Caco-2 (cell line): ENCODE data around the gene MRPS18C. TPM values are rescaled to one million over a fixed set of nuclear protein-coding genes. Genes with fewer than 3 reads are reported as not detected.

Experiments used
- BruUV-seq: library from RNA; stranded (reverse); fragments of 400-500 nt; replicated peaks from 2 replicates; lab custom pipeline; 2021; lab: Mats Ljungman, UMichigan
- CTCF ChIA-PET: fragments of 300-600 bp; sonication (Branson Sonifier 250); formaldehyde crosslinking; loops from one replicate; lab custom pipeline; 2022; ENCODE audit warnings: antibody characterized with exemption; lab: Charles Lee
- POLR2A ChIA-PET: fragments of 300-600 bp; sonication (Branson Sonifier 250); formaldehyde crosslinking; loops from one replicate; lab custom pipeline; 2022; ENCODE audit warnings: antibody characterized with exemption; lab: Charles Lee
- DNase-seq, 2 experiments: peaks; one replicate each; pipeline versions ENCODE4 v3.0.0 to v3.0.0-alpha.2; 2020 to 2022
- H3K27me3 ChIP-seq: replicated peaks from 2 replicates; pipeline ENCODE4 v1.6.0; 2011; ENCODE audit warnings: low read length; ENCODE audit not compliant: control insufficient read depth, insufficient read depth
- H3K36me3 ChIP-seq: 2 replicates; pipeline ENCODE4 v1.5.1; 2011; ENCODE audit warnings: low read length; ENCODE audit not compliant: control insufficient read depth, insufficient read depth
- H3K4me1 ChIP-seq: fragments of 250-450 bp; sonication (Bioruptor Pico); 2 replicates; pipeline ENCODE4 v1.5.1; 2020; ENCODE audit warnings: mild to moderate bottlenecking
- H3K4me3 ChIP-seq: 2 replicates; pipeline ENCODE4 v1.5.1; 2011; ENCODE audit warnings: low read depth, mild to moderate bottlenecking, control low read depth, low read length
- H3K9me3 ChIP-seq: fragments of 250-450 bp; sonication (Bioruptor Pico); 2 replicates; pipeline ENCODE4 v1.5.1; 2020; ENCODE audit warnings: mild to moderate bottlenecking, moderate library complexity
- H3K27ac Mint-ChIP-seq: one replicate; pipeline ENCODE4 v1.8.0; 2022; ENCODE audit warnings: mixed read lengths; ENCODE audit not compliant: unreplicated experiment
- H3K27me3 Mint-ChIP-seq: one replicate; pipeline ENCODE4 v1.8.0; 2022; ENCODE audit warnings: mixed read lengths; ENCODE audit not compliant: insufficient read depth, unreplicated experiment
- H3K36me3 Mint-ChIP-seq: one replicate; pipeline ENCODE4 v1.8.0; 2022; ENCODE audit warnings: mild to moderate bottlenecking, mixed read lengths; ENCODE audit not compliant: insufficient read depth, unreplicated experiment
- H3K4me1 Mint-ChIP-seq: one replicate; pipeline ENCODE4 v1.8.0; 2022; ENCODE audit warnings: low read depth, mixed read lengths; ENCODE audit not compliant: unreplicated experiment
- H3K4me3 Mint-ChIP-seq: one replicate; pipeline ENCODE4 v1.8.0; 2022; ENCODE audit warnings: mild to moderate bottlenecking, moderate library complexity, mixed read lengths; ENCODE audit not compliant: unreplicated experiment
- H3K9me3 Mint-ChIP-seq: one replicate; pipeline ENCODE4 v1.8.0; 2022; ENCODE audit warnings: mixed read lengths; ENCODE audit not compliant: unreplicated experiment
- intact Hi-C: fragments of 100-400 bp; cut with micrococcal nuclease; formaldehyde crosslinking; loops from one replicate; pipeline ENCODE4 v1.10.0; 2022; ENCODE audit not compliant: unreplicated experiment
- total RNA-seq: library from RNA; stranded (reverse); gene quantifications from 2 replicates; pipeline ENCODE4 v1.2.3, GENCODE V29; 2022
- TF ChIP-seq, protein P1 (sequence below), 2 experiments: fragments of 200-600 bp in 1 of 2; IDR thresholded peaks; 1 replicate in 1 of 2; 2 replicates in 1 of 2; pipeline versions ENCODE4 v1.5.1 to v1.8.0; 2011 to 2022; ENCODE audit warnings: antibody characterized with exemption in 1 of 2, control low read depth in 1 of 2, inconsistent platforms in 1 of 2, low read depth in 1 of 2, low read length in 1 of 2, mild to moderate bottlenecking in 1 of 2, moderate library complexity in 1 of 2; ENCODE audit not compliant: insufficient read depth in 1 of 2, severe bottlenecking in 1 of 2, unreplicated experiment in 1 of 2

Gene MRPS18C
- total RNA-seq, 1 experiment from 2014 or later, result 74.1 TPM

DNA sequence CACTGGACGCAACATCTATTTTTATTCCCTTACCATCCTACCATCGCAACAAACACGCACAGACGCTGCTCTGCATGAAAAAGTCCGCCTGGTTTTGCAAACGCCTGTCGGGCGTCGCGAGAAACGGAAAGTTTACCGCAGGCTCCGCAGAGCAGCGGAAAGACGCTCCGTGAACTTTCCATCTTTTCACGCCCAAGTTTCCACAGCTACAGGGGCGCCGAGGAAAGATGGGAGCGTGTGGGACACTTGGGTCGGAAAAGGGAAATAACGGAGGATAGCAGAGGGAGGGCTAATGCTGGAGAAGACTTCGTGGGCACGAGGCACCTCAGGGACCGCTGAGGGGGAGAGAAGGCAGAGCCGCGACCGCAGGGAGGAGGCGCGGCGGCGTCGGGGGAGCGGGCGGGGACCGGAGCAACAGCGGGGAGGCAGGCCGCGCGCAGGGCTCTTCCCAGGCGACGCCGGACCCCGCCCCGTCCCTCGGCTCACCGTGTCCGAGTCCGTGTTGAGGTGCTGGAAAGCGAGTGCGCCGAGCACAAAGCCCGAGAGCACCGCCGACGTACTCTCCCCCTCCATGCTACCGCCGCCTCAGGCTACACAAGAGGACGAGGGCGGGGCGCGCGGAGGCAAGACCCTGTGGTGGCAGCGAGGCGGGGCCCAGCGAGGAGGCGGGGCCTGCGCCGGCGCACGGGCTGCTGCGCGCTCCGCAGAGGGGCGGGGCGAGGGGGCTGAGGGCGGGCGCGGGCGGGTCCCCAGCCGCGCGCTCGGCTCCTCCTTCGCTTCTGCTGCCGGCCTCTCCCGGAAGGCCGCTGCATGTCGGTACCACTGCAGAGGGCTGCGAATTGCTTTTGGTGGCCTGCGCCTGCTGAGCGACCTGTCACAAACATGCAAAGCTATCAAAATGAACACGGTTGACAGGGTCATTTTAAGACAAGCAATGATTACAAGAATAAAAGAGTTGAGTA lies 28.9 kb downstream of the MRPS18C start, which contains the start of gene ABRAXAS1:
Gene ABRAXAS1, minus strand, starts transcription at position 601 of the 962 bp plus-strand sequence. Its CDS starts 28 bp downstream, at position 573.
- TF ChIP-seq, protein P1, sequence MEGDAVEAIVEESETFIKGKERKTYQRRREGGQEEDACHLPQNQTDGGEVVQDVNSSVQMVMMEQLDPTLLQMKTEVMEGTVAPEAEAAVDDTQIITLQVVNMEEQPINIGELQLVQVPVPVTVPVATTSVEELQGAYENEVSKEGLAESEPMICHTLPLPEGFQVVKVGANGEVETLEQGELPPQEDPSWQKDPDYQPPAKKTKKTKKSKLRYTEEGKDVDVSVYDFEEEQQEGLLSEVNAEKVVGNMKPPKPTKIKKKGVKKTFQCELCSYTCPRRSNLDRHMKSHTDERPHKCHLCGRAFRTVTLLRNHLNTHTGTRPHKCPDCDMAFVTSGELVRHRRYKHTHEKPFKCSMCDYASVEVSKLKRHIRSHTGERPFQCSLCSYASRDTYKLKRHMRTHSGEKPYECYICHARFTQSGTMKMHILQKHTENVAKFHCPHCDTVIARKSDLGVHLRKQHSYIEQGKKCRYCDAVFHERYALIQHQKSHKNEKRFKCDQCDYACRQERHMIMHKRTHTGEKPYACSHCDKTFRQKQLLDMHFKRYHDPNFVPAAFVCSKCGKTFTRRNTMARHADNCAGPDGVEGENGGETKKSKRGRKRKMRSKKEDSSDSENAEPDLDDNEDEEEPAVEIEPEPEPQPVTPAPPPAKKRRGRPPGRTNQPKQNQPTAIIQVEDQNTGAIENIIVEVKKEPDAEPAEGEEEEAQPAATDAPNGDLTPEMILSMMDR (IDR thresholded peaks at IDR 0.05; ENCODE audit: insufficient read depth in 1 of 2, low read depth in 1 of 2, low read length in 1 of 2, severe bottlenecking in 1 of 2, unreplicated experiment in 1 of 2), result no peak
- H3K4me1 Mint-ChIP-seq, result peaks cover 10% of the 10 kb centered on the region
- ChIA-PET CTCF (interaction anchor here (0.6 kb wide), 1 partner anchor 706 kb away, joined by 5 read pairs; no protein-coding TSS in a partner anchor), POLR2A (no interaction called here)
- intact Hi-C loops, result loop anchor here (1.0 to 2.0 kb wide), 2 partner anchors 28 to 200 kb away; partner anchors contain the start of genes COQ2 and MRPS18C
- peaks cover 14% of the 10 kb centered on the region for H3K36me3 Mint-ChIP-seq
- peaks cover 18% of the 10 kb centered on the region for H3K4me1 ChIP-seq
- H3K27ac Mint-ChIP-seq, result peak within 1 kb of the TSS; percentile 78
- BruUV-seq, result no TSS peak
- no peaks in the 10 kb centered on the region for H3K27me3 Mint-ChIP-seq
- no peaks in the 10 kb centered on the region for H3K27me3 ChIP-seq
- no peaks in the 10 kb centered on the region for H3K9me3 Mint-ChIP-seq
- no peaks in the 10 kb centered on the region for H3K36me3 ChIP-seq
- peak within 1 kb of the TSS; percentile 89 for H3K4me3 ChIP-seq
- H3K4me3 Mint-ChIP-seq, result peak within 1 kb of the TSS; percentile 90
- no peaks in the 10 kb centered on the region for H3K9me3 ChIP-seq
- DNase-seq, result peak; percentile 91 to 94

DNA sequence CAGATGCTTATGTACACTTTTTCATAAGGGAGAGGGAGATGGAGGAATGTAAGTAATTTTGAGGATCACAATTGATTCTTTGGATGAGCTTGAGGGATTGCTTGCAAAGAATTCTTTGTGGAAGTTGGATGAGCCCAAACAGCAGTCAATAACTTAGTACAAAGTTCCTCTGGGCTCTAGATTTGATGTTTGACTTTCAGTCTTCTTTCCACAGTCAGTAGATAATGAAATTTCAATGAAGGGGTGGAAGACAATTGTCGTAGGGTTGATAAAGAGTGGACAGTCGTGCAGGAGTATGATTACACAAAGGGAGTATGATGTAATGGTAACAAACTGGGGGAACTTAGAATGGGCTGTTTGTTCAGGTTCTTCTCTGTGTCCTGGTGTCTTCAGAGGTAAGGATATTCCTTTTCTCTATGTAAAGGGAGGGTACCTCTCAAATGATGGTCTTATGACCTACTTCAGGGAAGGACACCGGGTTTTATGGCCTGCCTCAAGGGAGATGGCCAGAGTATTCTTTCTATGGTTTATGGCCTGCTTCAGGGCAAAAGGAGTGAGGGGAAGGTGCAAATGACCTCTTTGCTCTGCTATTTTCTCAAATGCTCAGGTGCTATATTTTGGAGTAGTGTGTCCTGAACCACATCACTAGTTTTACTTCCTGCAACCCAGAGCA lies 30.7 kb downstream of the MRPS18C start:
- CTCF ChIA-PET, result no interaction called here
- H3K9me3 ChIP-seq, result no peaks in the 10 kb centered on the region
- intact Hi-C loops, result no loop called here
- Mint-ChIP-seq H3K27me3 (no peaks in the 10 kb centered on the region), H3K4me3 (no peak overlapping the region), H3K36me3 (peaks cover 8% of the 10 kb centered on the region), H3K27ac (no peak overlapping the region), H3K4me1 (peaks cover 10% of the 10 kb centered on the region), H3K9me3 (no peaks in the 10 kb centered on the region)
- no peaks in the 10 kb centered on the region for H3K36me3 ChIP-seq
- no peak for DNase-seq
- POLR2A ChIA-PET, result no interaction called here
- no TSS peak for BruUV-seq
- no peaks in the 10 kb centered on the region for H3K27me3 ChIP-seq
- TF ChIP-seq, protein P1 (IDR thresholded peaks at IDR 0.05; ENCODE audit: insufficient read depth in 1 of 2, low read depth in 1 of 2, low read length in 1 of 2, severe bottlenecking in 1 of 2, unreplicated experiment in 1 of 2), result no peak
- H3K4me1 ChIP-seq, result peaks cover 18% of the 10 kb centered on the region
- no peak overlapping the region for H3K4me3 ChIP-seq

- TF ChIP-seq, protein P1 (IDR thresholded peaks at IDR 0.05; ENCODE audit: insufficient read depth in 1 of 2, low read depth in 1 of 2, low read length in 1 of 2, severe bottlenecking in 1 of 2, unreplicated experiment in 1 of 2), result no peak
- intact Hi-C loops, result no loop called here
- peaks cover under 1% of the 10 kb centered on the region for H3K36me3 Mint-ChIP-seq
- H3K4me3 Mint-ChIP-seq, result no peak overlapping the region
- ChIA-PET POLR2A (no interaction called here), CTCF (no interaction called here)
- H3K4me1 Mint-ChIP-seq, result peaks cover 10% of the 10 kb centered on the region
- H3K27ac Mint-ChIP-seq, result no peak overlapping the region
- BruUV-seq, result no TSS peak
- no peaks in the 10 kb centered on the region for H3K9me3 Mint-ChIP-seq
- no peaks in the 10 kb centered on the region for H3K36me3 ChIP-seq
- no peaks in the 10 kb centered on the region for H3K27me3 ChIP-seq
- no peaks in the 10 kb centered on the region for H3K9me3 ChIP-seq
- H3K27me3 Mint-ChIP-seq, result no peaks in the 10 kb centered on the region
- DNase-seq, result no peak
- H3K4me1 ChIP-seq, result peaks cover 18% of the 10 kb centered on the region
- H3K4me3 ChIP-seq, result no peak overlapping the region
These were observed 34.0 kb downstream of the MRPS18C start for GRCh38 chr4:83489711-83490326.
